ENCODE results near the gene INPP5J.
"Not testable (repeated sequence)": the region's sequence is repeated elsewhere in the genome, so short reads cannot be mapped to it uniquely, and the experiment has no call there.

INPP5J gene

DNA sequence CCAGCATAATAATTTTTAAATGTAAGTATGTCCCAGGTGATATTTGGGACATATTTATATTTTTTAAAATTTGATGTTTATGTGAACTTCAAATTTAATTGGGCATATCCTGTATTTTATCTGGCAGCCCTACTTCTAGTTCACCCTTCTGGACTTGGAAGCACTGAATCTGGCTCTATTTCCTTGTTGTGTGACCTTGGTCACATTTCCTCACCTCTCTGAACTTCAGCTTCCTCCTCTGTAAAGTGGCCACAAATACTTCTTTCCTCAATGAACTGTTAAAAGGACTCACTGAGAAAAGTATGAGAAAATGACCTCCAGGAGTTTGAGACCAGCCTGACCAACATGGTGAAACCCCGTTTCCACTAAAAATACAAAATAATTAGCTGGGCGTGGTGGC is 29.1 kb downstream of the INPP5J start:
- no peak for DNase-seq

GRCh38 chr22:31153357-31153756 is 30.6 kb downstream of the INPP5J start:
- DNase-seq: no peak

- DNase-seq: no peak
These were observed 32.2 kb downstream of the INPP5J start for GRCh38 chr22:31154975-31155374.

- no peak for DNase-seq
These were observed 32.7 kb downstream of the INPP5J start for GRCh38 chr22:31155422-31155821.

DNA sequence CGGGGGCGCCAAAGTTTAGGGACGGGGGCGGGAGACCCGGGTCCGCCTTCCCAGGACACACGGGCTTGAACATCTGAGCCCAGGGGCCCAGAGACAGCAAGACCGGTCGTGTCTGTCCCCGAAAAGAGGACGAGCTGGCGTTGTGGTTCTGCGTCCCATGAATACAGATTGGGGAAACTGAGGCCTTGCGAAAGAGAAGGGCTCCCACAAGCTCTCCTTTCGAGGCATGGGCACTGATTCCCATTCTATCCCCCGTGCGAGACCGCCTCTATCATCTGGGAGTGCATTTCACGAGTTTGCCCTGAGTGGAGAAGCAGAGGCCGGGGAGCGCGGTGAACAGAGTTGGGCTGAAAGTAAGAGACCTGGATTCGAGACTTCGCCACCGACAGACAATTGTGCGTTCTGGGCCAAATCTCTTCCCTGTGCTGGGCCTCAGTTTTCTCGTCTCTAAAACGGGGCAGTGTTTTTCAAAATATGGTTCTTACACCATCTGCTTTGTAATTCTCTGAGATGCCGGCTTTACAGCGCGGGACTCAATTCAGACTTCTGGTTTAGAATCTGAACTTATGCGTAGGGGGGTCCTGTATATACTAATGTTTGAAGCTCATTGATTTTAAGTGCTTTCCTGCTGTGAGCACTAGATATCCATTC is 37.7 kb downstream of the INPP5J start:
- no peak for DNase-seq

DNA sequence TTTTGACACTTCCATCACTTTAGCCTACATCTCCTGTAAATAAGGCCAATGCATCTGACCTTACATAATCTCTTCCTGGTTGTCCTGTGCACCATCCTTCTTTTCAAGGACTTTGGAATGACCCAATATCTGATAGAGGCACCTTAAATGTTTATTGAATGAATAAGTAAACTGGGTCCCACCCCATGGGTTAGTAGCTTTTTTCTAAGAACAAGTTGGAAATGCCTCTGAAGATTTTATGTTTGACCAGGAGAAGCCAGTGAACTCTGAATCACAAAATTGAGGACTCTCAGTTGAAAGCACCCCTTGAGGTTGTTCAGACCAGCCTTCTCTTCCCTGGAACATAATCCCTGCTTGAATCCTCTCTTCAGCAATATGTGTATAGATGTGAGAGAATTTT is 38.6 kb downstream of the INPP5J start:
- DNase-seq: no peak

GRCh38 chr22:31162015-31162765 is 39.4 kb downstream of the INPP5J start:
- no peak for DNase-seq

GRCh38 chr22:31170971-31171370 is 48.2 kb downstream of the INPP5J start:
- DNase-seq: no peak

DNA sequence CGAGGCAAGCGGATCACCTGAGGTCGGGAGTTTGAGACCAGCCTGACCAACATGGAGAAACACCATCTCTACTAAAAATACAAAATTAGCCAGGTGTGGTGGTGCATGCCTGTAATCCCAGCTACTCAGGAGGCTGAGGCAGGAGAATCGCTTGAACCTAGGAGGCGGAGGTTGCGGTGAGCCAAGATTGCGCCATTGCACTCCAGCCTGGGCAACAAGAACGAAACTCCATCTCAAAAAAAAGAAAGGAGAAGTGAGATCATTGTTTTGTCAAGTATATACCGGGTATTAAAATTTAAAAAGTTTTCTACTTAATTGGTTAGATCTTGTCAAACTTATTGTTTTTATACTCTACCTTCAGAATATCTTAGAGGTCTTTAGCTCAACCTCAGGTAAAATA is 49.0 kb downstream of the INPP5J start:
- not testable (repeated sequence) for DNase-seq

DNA sequence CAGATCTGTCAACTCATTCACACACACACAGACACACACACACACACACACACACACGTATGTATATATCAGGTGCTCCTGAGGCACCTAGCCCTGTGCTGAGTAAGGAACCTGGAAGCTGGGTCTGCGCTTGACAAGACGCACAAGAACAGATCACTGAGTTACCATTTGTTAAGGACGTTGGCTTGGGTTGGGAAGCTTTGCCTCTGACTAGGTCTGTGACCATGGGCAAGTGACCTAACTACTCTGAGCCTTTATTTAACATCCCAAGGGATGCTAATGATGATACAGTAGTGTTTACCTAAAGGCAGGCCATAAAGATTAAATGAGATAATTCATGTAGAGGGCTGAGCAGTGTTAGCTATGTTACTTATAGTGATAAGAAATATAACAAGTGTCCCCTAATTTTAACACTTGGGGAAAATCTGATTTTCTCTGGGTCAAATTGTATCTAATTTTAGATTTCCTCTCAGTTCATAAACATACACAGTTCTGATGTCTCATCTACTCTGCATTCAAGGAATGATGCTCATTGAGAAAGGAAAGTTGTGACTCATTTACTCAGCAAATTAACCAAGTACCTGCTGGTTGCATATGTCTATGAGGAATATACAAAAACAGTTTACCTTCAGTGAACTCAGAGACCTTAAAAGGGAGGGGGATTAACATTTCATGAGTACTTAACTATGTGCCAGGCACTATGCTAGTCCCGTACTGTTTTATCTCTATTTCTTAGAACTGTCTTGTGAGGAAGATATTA is 50.8 kb downstream of the INPP5J start:
- DNase-seq: no peak

DNA sequence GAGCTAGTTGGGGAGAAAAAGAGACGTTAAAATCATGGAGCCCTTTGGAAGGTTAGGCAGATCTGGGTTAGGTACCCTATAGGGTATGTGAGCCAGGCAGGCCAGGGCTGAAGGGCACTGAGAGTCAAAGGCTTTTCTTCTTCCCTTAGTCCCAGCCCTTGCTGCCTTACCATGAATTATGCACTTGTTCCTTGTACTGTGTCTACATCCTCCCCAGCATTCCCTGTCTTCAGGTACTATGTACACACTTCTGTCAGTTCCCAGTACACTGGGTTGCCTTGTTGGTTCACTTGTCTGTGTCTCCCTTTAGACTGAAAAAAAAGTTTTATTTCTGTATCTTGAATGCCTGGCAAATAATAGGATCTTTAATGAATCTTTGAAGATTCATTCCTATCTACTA is 54.2 kb downstream of the INPP5J start:
- no peak for DNase-seq

DNA sequence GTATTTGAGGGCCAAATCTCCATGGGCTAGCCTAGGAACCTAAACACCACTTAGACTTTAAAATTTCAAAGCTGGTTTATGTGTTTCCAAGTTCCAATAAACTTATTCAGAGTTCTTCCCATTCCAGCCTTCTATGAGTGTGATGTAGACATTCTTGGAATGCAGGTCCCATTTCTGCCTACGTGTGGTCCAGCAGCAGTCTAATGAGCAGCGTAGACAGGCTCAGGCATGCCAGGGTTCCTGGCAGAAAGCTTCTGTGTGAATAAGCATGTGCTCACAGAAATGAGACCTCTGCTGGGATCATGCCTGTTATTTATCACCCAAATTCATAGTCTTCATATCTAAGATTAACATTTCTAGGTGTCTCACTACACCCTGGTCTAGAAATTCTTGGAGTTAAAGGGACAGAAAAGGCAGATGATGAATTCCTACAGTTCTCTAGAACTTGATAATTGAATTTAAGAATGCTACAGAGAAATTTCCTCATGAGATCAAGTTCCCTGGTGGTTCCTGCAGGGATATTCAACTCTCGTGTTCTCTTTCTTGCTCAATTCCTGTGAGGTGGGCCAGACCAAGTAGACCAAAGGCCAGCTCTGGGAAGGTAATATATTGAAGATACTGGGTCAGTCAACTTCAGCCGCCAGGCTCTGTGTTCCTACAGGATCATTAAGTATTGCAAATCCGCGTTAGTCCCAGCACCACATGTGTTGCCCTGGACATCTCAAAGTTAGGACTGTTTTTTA is 54.8 kb downstream of the INPP5J start:
- DNase-seq: no peak

DNA sequence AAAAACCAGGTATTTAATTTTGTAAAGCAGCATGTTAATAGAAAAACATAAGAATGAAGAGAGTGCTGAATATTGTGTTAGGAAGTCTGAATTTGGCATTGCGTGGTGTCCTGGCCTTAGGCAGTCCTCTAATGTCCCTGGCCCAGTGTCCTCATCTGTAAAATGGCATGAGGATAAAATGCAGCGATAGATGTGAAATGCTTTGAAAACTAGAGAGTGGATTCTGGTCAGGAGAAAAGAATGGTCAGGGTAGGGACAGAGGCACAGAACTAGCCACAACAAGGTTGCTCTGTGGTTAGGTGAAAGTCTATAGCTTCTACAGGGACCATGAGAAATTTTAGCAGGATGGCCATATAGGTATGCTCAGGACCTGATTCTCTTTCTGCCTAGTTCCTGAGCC is 56.1 kb downstream of the INPP5J start:
- no peak for DNase-seq

DNA sequence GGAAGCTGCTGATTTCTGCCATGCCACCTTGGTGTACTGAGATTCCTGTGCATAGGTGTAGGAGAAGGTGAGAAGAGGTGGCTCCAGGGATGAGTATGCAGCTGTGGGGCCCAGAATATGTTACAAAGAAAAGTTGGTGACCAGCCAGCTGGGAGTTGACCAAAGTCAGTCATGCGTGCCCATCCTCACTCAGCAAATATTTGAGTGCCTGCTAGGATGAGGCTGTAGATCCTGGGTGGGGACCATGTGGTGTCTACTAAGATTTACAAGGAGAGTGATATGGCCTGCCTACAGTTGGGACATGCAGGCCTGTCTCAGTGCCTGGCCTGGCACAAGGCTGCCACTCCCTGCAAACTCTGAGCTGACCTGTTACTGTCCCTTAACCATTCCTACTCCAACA is 56.6 kb downstream of the INPP5J start:
- DNase-seq: no peak

- DNase-seq: no peak
These were observed 61.2 kb downstream of the INPP5J start for GRCh38 chr22:31184015-31184414.

Data from islet precursor cell (in vitro differentiated cells).